Liver (tissue), 9 donors: Measurements from ENCODE around the gene KLHL40. TPM values are rescaled to one million over a fixed set of nuclear protein-coding genes. Genes with fewer than 3 reads are reported as not detected.

Experiments
- DNase-seq: peaks from one replicate; pipeline ENCODE4 v3.0.0-alpha.2; 2017; ENCODE audit warnings: low spot score
- H3K27ac ChIP-seq, 2 donors: one replicate each; pipeline ENCODE4 v1.7.0; 2013; ENCODE audit warnings: inconsistent platforms in 2 of 2, low read length in 2 of 2, control low read depth in 1 of 2, low read depth in 1 of 2, mild to moderate bottlenecking in 1 of 2
- H3K27me3 ChIP-seq, 4 donors: one replicate each; pipeline versions ENCODE4 v1.6.1 to v1.7.0; 2013; ENCODE audit warnings: low read length in 3 of 4, inconsistent platforms in 1 of 4, mild to moderate bottlenecking in 1 of 4, moderate library complexity in 1 of 4; ENCODE audit not compliant: control insufficient read depth in 4 of 4, insufficient read depth in 4 of 4
- H3K36me3 ChIP-seq, 4 donors: one replicate each; pipeline versions ENCODE4 v1.6.1 to v1.7.0; 2013; ENCODE audit warnings: low read length in 3 of 4, mild to moderate bottlenecking in 3 of 4, low read depth in 1 of 4, moderate library complexity in 1 of 4; ENCODE audit not compliant: control insufficient read depth in 4 of 4, insufficient read depth in 3 of 4
- H3K4me1 ChIP-seq, 4 donors: one replicate each; pipeline versions ENCODE4 v1.6.1 to v1.7.0; 2013; ENCODE audit warnings: low read length in 3 of 4, mild to moderate bottlenecking in 3 of 4, moderate library complexity in 1 of 4; ENCODE audit not compliant: control insufficient read depth in 4 of 4, insufficient read depth in 4 of 4
- H3K4me3 ChIP-seq, 3 donors: one replicate each; pipeline versions ENCODE4 v1.6.1 to v1.7.0; 2013; ENCODE audit warnings: low read length in 3 of 3, control low read depth in 1 of 3, low read depth in 1 of 3, mild to moderate bottlenecking in 1 of 3
- H3K9ac ChIP-seq, 2 donors: one replicate each; pipeline ENCODE4 v1.7.0; 2013; ENCODE audit warnings: low read length in 2 of 2, mild to moderate bottlenecking in 2 of 2, moderate library complexity in 2 of 2, control low read depth in 1 of 2, low read depth in 1 of 2
- H3K9me3 ChIP-seq, 4 donors: one replicate each; pipeline versions ENCODE4 v1.6.1 to v1.7.0; 2013; ENCODE audit warnings: low read length in 3 of 4; ENCODE audit not compliant: control insufficient read depth in 4 of 4
- ATF3 ChIP-seq: IDR thresholded peaks from 2 replicates; pipeline ENCODE4 v1.6.1; 2016; ENCODE audit warnings: antibody characterized with exemption
- CTCF ChIP-seq: fragments of 150-350 bp; IDR thresholded peaks from 2 replicates; pipeline ENCODE4 v1.5.1; 2017; ENCODE audit warnings: improper control_type of control experiment, low read depth, low read length; ENCODE audit not compliant: missing input control
- EGR1 ChIP-seq, 2 donors: IDR thresholded peaks; 2 replicates each; pipeline ENCODE4 v1.6.1; 2016 to 2018; ENCODE audit warnings: antibody characterized with exemption in 2 of 2, low read depth in 2 of 2
- FOXA1 ChIP-seq: IDR thresholded peaks from 2 replicates; pipeline ENCODE4 v1.6.1; 2016; ENCODE audit warnings: antibody characterized with exemption
- FOXA2 ChIP-seq: IDR thresholded peaks from 2 replicates; pipeline ENCODE4 v1.6.1; 2016; ENCODE audit warnings: antibody characterized with exemption
- GABPA ChIP-seq, 2 donors: IDR thresholded peaks in 1 of 2; conservative IDR thresholded peaks in 1 of 2; 2 replicates each; pipeline ENCODE4 v1.6.1; 2016; ENCODE audit warnings: antibody characterized with exemption in 2 of 2, mild to moderate bottlenecking in 1 of 2, moderate library complexity in 1 of 2
- HNF4A ChIP-seq, 2 donors: conservative IDR thresholded peaks; 2 replicates each; pipeline ENCODE4 v1.6.1; 2016; ENCODE audit warnings: antibody characterized with exemption in 2 of 2, mild to moderate bottlenecking in 2 of 2
- HNF4G ChIP-seq: IDR thresholded peaks from 2 replicates; pipeline ENCODE4 v1.6.1; 2016; ENCODE audit warnings: antibody characterized with exemption
- JUND ChIP-seq, 2 donors: IDR thresholded peaks; 2 replicates each; pipeline ENCODE4 v1.6.1; 2016; ENCODE audit warnings: antibody characterized with exemption in 2 of 2
- MAX ChIP-seq: IDR thresholded peaks from 2 replicates; pipeline ENCODE4 v1.6.1; 2016; ENCODE audit warnings: antibody characterized with exemption
- NR2F2 ChIP-seq: IDR thresholded peaks from 2 replicates; pipeline ENCODE4 v1.6.1; 2016; ENCODE audit warnings: antibody characterized with exemption
- RAD21 ChIP-seq, 2 donors: IDR thresholded peaks; 2 replicates each; pipeline ENCODE4 v1.6.1; 2016; ENCODE audit warnings: antibody characterized with exemption in 2 of 2, mild to moderate bottlenecking in 2 of 2
- RXRA ChIP-seq, 2 donors: IDR thresholded peaks; 2 replicates each; pipeline ENCODE4 v1.6.1; 2017 to 2018; ENCODE audit warnings: antibody characterized with exemption in 2 of 2, mild to moderate bottlenecking in 1 of 2
- SP1 ChIP-seq: IDR thresholded peaks from 2 replicates; pipeline ENCODE4 v1.6.1; 2018; ENCODE audit warnings: antibody characterized with exemption, mild to moderate bottlenecking
- TAF1 ChIP-seq: conservative IDR thresholded peaks from 2 replicates; pipeline ENCODE4 v1.6.1; 2016; ENCODE audit warnings: antibody characterized with exemption, mild to moderate bottlenecking
- YY1 ChIP-seq: IDR thresholded peaks from 2 replicates; pipeline ENCODE4 v1.6.1; 2016; ENCODE audit warnings: antibody characterized with exemption, mild to moderate bottlenecking
- WGBS: extraction: QIAGEN DNeasy Blood & Tissue Kit; methylation state at CpG from one replicate; pipeline ENCODE4 v1.1.7; 2013; 5-methylcytosine and 5-hydroxymethylcytosine counted together
- polyA plus RNA-seq, 2 donors: library from polyadenylated mRNA; stranded (reverse) in 1 of 2; unstranded in 1 of 2; fragments of 200-250 nt in 1 of 2; fragments of >200 nt in 1 of 2; fragmentation: Nextera tagmentation in 1 of 2; extraction: Ambion mirVana in 1 of 2; gene quantifications; one replicate each; pipeline versions ENCODE4 v1.2.1 to v1.2.3, GENCODE V29; 2013 to 2015
- total RNA-seq, 2 donors: library from RNA; depleted of rRNA; stranded (reverse); fragments of >200 nt; gene quantifications; one replicate each; pipeline ENCODE4 v1.2.3, GENCODE V29; 2014
- TF ChIP-seq, protein P1 (sequence below): IDR thresholded peaks from 2 replicates; pipeline ENCODE4 v1.6.1; 2016; ENCODE audit warnings: antibody characterized with exemption
- TF ChIP-seq, protein P2 (sequence below): IDR thresholded peaks from 2 replicates; pipeline ENCODE4 v1.6.1; 2016; ENCODE audit warnings: antibody characterized with exemption, mild to moderate bottlenecking
- donor health status: healthy.
- donor health status: healthy.
- donor health status: healthy.
- donor health status: healthy.
- donor health status: healthy.

KLHL40 gene
- total and polyA plus RNA-seq, 4 donors = not detected

- no peak for DNase-seq
- 79% methylated on average over 5 of the region's 5 CpGs for WGBS
- H3K27me3 ChIP-seq = no peaks in the 10 kb centered on the region
- no peaks in the 10 kb centered on the region for H3K9me3 ChIP-seq
- no peak overlapping the region for H3K4me3 ChIP-seq
- H3K9ac ChIP-seq = no peak overlapping the region
- H3K27ac ChIP-seq = no peak overlapping the region
- H3K4me1 ChIP-seq = no peaks in the 10 kb centered on the region
- no peaks in the 10 kb centered on the region for H3K36me3 ChIP-seq
- TF ChIP-seq FOXA1 (no peak), JUND (IDR thresholded peaks at IDR 0.05) (no peak), NR2F2 (no peak), SP1 (no peak), MAX (no peak), CTCF (no peak), HNF4G (no peak), YY1 (no peak), RAD21 (IDR thresholded peaks at IDR 0.05) (no peak), RXRA (IDR thresholded peaks at IDR 0.05) (no peak), GABPA (IDR thresholded peaks at IDR 0.05 in 1 of 2, conservative IDR thresholded peaks at IDR 0.05 in 1 of 2) (no peak), ATF3 (no peak), FOXA2 (no peak), TAF1 (no peak), EGR1 (IDR thresholded peaks at IDR 0.05; ENCODE audit: low read depth in 2 of 2) (no peak)
- TF ChIP-seq, protein P1, sequence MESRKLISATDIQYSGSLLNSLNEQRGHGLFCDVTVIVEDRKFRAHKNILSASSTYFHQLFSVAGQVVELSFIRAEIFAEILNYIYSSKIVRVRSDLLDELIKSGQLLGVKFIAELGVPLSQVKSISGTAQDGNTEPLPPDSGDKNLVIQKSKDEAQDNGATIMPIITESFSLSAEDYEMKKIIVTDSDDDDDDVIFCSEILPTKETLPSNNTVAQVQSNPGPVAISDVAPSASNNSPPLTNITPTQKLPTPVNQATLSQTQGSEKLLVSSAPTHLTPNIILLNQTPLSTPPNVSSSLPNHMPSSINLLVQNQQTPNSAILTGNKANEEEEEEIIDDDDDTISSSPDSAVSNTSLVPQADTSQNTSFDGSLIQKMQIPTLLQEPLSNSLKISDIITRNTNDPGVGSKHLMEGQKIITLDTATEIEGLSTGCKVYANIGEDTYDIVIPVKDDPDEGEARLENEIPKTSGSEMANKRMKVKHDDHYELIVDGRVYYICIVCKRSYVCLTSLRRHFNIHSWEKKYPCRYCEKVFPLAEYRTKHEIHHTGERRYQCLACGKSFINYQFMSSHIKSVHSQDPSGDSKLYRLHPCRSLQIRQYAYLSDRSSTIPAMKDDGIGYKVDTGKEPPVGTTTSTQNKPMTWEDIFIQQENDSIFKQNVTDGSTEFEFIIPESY = no peak
- TF ChIP-seq, protein P2, sequence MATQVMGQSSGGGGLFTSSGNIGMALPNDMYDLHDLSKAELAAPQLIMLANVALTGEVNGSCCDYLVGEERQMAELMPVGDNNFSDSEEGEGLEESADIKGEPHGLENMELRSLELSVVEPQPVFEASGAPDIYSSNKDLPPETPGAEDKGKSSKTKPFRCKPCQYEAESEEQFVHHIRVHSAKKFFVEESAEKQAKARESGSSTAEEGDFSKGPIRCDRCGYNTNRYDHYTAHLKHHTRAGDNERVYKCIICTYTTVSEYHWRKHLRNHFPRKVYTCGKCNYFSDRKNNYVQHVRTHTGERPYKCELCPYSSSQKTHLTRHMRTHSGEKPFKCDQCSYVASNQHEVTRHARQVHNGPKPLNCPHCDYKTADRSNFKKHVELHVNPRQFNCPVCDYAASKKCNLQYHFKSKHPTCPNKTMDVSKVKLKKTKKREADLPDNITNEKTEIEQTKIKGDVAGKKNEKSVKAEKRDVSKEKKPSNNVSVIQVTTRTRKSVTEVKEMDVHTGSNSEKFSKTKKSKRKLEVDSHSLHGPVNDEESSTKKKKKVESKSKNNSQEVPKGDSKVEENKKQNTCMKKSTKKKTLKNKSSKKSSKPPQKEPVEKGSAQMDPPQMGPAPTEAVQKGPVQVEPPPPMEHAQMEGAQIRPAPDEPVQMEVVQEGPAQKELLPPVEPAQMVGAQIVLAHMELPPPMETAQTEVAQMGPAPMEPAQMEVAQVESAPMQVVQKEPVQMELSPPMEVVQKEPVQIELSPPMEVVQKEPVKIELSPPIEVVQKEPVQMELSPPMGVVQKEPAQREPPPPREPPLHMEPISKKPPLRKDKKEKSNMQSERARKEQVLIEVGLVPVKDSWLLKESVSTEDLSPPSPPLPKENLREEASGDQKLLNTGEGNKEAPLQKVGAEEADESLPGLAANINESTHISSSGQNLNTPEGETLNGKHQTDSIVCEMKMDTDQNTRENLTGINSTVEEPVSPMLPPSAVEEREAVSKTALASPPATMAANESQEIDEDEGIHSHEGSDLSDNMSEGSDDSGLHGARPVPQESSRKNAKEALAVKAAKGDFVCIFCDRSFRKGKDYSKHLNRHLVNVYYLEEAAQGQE = no peak
Measured at GRCh38 chr3:42718338-42718737, 33.0 kb downstream of the KLHL40 start.

DNA sequence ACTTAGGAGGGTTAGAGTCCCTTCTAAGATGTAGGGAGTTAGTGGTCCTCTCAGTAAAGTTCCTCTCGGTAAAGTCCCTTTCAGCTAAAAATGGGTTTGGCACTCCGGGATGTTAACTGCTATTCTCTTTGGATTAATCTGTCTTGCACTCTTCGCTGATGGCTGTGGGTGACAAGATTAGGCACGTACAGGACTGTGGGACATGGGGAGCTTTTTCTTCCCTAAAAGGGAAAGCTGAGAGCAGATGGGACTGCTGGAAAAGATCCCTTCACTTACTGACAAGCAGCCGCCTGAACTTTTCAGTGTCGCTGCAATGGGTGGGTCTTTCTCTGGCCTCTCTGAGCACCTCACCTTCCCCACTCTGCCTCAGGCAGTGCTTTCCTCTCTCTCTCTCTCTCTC, 33.7 kb downstream of the KLHL40 start:
- Histone ChIP-seq H3K27me3 (no peaks in the 10 kb centered on the region), H3K4me1 (no peaks in the 10 kb centered on the region), H3K36me3 (no peaks in the 10 kb centered on the region), H3K9me3 (no peaks in the 10 kb centered on the region), H3K27ac (no peak overlapping the region), H3K9ac (no peak overlapping the region), H3K4me3 (no peak overlapping the region)
- no peak for DNase-seq
- WGBS = 83% methylated on average over 6 of the region's 6 CpGs
- TF ChIP-seq RAD21 (IDR thresholded peaks at IDR 0.05) (no peak), TAF1 (no peak), EGR1 (IDR thresholded peaks at IDR 0.05; ENCODE audit: low read depth in 2 of 2) (no peak), RXRA (IDR thresholded peaks at IDR 0.05) (no peak), MAX (no peak), FOXA2 (no peak), JUND (IDR thresholded peaks at IDR 0.05) (no peak), CTCF (no peak), FOXA1 (no peak), HNF4A (conservative IDR thresholded peaks at IDR 0.05) (no peak), SP1 (no peak), NR2F2 (no peak)
- TF ChIP-seq, protein P2 = no peak
